Measurements from ENCODE around the gene NDUFB8.
"Not testable (repeated sequence)": the region's sequence is repeated elsewhere in the genome, so short reads cannot be mapped to it uniquely, and the experiment has no call there.

Gene NDUFB8

DNA sequence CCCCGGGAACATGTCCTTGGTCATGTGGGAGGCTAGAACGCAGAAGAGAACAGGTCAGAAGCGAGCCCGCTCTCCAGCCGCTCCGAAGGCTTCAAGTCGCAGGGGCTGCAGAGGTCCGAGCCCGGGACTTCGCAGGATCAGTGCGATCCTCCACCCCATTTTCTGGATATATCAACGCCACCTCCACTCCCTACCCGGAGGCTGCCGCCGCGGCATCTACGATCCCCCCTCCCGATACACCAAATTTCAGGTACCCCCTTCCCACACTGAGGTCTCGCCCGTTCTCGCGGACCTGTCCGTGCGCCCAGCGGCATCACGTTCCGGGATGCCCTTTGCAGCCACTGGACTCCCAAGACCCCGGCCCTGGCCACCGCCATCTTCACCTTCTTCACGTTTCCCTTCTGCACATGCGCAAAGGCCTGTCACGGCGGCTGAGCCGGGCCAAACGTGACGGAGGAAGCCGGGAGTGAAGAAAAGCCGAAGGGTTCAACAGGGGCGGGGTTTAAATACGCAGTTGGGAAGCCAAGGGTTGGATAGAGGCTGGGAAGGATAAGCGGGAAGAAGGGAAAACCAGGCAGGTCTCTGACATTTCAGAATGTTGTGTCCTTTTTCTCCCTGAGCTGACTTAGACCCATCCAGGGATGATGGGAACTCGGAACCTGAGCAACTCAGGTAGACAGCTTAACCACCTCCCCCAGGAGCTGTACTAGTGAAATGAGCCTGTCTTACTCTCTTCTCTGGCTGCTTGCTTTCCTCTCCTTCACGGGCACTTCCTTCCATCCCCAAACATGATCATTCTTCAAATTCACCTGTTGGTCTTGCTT is at the start of gene NDUFB8:
Gene NDUFB8, minus strand, starts transcription at position 397 of the 824 bp plus-strand sequence. Its CDS starts 20 bp downstream, at position 377.
- peak; percentile 79 for DNase-seq (ENCODE audit: low read depth)

DNA sequence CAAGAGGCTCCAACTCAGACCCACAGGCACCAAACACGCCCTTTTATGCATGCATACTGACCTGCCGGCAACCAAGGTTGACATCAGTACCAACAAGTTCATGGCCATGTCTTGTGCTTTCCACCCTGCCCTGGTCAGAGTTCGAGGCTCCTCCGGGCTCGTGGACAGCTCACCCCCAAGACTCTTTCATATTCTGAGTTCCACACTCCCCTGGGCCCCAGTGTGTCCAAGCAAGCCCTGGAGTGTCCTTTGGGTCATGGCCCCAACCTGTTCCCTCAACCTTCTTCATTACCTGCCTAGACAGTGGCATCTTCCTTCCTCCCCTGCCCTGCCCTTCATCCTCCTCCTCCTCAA is 46.6 kb upstream of the NDUFB8 start:
- DNase-seq (ENCODE audit: low read depth): no peak

DNA sequence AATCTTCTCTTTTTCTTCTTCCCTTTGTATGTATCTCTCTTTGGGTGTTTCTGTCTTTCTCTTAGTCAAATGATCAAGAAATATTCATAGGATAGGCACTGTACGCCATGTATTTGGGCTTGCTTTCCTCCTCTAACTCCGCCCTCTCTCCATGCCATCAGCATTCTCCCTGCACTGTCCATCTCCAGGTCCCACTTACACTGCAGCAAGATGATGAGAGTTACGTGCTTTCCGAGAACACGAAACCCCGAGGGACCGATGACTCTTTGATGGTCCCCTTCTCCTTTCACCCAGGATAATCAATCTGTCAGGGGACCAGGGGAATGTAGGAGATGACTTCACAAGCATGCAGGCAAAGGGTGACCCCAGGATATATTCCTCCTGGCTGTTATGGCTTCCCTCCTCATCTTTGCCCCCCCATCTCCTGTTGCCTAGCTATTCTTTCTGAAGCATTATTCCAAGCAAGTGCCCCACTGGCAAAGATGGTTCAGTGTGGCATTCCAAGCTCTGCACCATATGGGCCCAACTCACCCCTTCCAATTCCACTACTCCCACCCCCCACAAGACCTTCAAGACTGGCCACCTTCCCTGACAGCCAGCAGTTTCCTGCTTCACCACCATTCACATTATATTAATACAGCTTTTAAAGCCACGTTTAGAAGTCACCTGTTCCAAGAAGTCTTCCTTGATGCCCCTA is 46.1 kb upstream of the NDUFB8 start:
- DNase-seq (ENCODE audit: low read depth): no peak

DNA sequence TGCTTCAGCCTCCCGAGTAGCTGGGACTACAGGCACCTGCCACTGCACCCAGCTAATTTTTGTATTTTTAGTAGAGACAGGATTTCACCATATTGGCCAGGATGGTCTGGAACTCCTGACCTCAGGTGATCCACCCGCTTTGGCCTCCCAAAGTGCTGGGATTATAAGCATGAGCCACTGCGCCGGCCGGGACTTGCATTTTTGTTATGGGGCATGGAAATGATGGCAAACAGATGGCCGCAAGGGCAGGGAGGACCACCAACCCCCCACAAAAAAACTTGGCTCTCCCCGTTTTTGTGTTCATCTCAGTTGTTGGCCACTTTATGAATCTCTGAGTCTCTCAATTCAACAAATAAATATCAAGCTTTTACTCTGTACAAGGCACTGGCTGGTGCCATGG is 45.5 kb upstream of the NDUFB8 start:
- not testable (repeated sequence) for DNase-seq (ENCODE audit: low read depth)

DNA sequence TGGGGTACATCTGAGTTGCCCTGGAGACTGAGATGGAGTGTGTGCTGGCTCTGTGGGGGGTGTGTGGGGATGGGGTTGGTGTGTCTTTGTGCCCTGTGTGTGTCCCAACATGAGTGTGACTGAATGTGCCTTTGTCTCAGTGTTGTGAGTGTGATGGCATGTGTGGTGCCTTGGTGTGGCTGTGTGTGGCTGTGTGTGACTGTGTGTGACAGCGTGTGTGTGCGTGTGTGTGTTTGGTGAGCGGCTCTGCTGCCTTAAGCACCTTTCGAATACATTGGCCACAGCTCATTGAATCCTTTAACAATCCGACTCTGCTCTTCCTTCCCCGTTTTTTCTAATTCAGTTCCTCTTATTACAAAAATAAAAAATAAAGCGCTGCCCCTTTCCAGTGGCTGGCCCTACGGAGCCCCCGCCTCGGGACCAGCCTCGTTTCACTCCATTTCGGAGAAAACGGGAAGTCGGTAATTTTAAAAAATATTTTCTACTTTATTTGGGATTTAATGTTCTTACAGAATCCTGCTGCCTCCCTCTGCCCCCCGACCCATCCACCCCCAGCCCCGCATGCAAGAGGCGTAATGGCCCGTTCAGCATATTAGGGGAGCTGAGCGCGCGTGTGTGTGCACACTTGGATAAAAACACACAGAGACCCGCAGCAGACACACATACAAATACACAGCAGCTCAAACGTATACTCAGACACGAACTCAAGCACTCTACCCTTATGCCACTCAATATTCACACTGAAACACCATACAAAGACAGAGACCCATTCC is 41.6 kb upstream of the NDUFB8 start:
- no peak for DNase-seq (ENCODE audit: low read depth)

DNA sequence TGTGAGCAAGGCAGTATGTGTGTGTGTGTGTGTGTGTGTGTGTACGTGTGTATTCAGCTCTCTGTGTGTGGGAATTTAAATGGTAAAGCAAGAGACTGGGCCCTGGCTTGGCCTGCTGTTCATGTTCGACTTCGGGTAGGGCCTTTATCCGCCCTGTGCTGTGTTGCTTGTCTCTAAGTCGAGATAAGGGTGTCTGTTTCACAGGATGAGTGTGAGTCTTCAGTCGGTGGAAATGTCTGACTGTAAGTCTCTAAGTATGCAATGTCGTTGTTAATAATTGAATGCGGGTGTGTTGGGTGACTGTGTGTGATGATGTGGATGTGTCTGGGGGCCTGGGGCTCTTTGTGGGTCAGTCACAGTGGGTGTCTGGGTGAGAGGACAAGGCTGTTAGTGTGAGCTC is 40.8 kb upstream of the NDUFB8 start:
- DNase-seq (ENCODE audit: low read depth): no peak

DNA sequence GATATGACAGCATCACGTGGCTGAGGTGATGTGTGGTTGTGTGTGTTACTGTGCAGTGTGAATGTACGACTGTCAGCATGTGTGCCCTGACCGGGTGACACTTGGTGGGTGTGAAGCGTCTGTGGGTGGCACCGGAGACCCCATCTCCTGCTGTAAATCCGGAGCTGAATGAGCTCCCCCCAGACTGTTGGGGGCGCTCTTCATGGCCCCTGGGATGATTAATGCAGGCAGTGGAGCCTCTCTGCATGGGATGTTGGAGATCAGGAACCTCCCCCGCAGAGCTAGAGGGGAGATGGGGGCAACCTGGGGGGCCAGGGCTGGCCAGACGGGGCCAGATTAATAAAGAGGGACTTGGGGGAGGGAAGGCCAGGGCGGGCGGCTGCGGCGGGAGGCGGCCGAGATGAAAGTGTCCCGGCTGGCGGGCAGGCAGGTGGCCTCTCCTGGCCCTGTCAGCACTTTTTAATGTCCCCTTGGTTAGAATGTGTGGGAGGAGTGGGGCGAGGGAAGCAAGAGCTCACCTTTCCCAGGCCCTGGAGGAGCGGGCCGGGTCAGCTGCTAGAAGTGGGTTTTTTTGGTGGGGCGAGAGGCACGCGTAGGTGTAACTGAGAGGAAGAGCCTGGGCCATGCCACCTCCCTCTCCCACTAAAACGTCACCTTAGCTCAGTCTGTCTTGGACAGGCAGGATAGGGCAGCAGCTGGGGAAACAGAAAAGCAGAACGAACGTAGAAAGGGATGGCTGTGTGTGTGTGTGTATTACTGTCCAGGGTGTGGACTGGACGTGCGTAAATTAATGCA is 40.2 kb upstream of the NDUFB8 start:
- no peak for DNase-seq (ENCODE audit: low read depth)

DNA sequence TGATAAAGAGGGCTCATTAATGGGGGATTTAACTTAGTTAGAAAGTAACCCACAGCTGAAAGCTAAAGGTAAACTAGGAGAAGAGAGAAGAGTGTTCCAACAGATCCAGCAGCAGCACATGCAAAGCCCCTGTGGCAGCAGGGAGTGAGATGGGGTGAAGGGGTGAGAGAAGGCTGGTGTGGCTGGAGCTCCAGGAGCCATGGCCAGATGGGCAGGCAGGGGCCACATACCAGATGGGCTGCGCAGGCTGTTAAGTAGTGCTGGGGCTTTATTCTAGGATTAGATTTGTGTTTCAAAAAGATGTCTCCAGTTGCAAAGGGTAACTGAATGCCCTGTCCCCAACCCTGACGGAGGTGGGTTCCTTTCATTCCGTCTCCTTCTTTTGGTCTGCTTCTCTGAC is 39.2 kb upstream of the NDUFB8 start:
- DNase-seq (ENCODE audit: low read depth): no peak

DNA sequence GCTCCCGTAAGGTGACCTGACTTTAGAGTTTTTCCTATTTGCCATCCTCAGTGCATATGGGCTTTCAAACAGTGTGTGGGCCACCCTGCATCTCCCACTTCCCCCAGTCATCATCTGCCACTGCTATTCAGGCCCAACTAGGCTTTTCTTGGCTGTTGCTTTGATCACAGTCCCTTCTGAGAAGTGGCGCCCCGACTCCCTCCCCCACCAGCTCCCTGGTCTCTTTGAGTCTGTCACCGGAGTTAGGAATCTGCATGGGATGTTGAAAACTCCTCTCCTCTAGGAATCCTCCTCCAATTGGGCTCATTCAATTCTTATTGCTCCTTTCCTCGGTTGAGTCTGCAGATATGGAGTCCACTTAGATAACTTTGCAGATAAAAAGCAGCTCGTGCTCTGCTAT is 38.2 kb upstream of the NDUFB8 start:
- DNase-seq (ENCODE audit: low read depth): no peak

DNA sequence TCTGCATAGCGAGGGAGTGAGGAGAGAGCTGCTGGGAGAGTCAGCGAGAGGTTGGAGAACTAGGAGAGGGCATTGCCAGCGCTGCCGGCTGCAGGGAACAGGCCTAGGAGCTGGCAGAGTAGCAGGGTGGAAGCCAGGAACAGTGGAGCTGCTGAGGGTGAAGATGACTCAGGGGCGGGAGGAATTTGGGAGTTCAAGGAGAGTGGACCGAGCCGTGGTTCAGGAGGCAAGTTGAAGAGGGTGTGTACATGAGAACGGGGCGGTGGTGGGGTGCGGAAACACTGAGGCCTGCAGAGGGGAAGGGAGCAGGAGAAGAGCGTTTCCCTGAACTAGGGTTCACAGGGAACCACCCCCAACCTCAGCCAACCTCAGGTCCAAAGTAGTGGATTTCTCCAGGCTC is 37.6 kb upstream of the NDUFB8 start:
- no peak for DNase-seq (ENCODE audit: low read depth)

DNA sequence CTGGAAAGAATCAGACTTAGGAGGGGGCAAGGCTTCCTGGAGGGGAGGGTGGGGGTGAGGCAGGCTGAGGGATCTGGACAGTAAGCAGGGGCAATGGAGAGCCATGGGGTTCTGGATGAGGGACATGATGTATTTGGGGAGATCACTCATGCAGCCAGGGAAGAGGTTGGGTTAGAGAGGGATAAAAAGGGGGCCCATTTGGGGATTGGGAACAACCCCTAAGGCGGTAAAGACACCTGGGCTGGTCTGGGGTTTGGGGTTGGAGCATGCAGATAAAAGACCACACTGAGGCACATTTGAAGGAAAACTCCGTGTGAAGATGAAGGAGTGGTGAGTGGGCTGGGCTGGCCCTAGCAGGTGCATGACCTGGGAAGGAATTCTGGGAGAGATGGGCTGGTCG is 36.9 kb upstream of the NDUFB8 start:
- DNase-seq (ENCODE audit: low read depth): no peak

DNA sequence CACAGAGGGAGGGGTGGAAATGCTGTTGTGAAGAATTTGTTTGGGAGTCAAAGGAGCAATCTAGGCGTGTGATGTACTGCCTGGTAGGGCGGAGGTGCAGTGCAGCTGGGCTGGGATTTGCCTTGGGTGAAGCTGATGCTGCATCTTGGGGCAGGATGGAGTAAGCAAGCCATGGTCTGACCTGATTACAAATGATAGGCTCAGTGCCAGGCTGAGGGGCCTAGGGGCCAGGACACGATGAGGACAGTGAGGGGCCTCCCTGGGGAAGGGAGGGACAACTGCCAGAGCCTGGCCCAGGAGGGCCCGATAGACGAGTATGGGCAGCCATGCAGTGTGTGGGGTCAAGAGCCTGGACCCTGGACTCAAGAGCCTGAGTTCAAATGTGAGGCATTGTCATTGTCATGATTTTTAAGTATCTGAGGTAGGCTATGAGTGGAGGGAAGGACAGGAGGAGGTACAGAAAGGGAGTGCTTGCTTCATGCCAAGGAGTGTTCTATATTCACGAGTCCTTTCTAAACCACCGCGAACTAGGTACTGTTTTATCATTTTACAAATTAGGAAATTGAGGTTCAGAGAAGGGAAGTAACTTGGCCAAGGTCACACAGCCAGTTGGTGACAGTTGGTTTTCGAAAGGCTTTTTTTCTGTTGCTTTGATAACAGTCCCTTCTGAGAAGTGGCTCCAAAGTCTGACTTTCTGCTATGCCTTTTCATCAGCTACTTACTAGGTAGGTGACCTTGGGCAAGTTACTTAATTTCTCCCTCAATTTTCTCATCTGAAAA is 35.7 kb upstream of the NDUFB8 start:
- DNase-seq (ENCODE audit: low read depth): no peak

DNA sequence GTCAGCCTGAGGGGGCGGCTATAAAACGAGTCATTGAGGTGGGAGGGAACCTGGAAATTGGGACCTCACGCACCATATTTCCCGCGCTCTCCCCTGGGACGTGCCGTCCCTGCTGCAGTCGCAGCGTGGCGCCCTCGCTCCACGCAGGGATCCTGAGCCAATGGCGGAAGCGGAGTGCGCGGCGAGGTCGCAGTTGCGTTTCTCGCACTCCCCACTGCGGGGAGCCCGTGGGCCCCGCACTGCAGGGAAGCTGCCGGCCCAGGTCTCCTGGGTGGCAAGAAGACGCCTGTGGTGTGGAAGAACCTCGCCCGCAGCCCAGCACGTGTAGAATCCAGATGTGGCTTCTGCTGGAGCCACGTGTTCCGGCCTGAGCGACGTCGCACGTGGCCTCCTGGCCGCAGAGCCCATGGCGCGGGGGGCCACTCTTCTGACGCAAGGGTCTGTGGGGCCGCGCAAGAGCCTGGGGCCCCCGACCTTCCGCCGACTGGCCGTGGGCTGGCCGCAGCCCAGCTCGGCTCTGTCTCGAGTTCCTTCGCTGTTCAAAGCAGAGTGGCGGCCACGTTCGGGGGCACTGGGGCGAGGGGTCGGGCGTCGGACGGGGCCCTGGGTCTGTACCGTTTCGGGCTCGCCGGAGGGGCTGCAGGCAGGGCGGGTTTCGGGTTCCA is 32.5 kb upstream of the NDUFB8 start:
- peak; percentile 52 for DNase-seq (ENCODE audit: low read depth)

DNA sequence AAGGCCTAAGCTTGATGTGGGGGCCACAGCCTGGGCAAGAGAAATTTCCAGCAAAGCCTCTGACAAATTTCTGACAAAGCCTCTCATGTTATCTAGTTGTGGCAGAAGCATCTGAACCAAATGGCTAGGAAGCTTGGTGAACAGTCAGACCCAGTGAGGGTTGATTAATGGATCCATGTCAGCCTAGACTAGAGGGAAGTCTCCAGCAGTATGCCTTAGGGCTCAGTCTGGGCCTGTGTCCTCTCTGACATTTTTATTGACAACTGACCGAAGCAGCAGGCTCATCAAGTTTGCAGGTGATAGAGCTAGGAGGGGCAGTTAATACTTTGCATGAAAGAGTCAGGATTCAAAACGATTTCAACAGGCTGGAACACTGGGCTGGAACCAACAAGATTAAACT is 31.3 kb upstream of the NDUFB8 start:
- no peak for DNase-seq (ENCODE audit: low read depth)

DNA sequence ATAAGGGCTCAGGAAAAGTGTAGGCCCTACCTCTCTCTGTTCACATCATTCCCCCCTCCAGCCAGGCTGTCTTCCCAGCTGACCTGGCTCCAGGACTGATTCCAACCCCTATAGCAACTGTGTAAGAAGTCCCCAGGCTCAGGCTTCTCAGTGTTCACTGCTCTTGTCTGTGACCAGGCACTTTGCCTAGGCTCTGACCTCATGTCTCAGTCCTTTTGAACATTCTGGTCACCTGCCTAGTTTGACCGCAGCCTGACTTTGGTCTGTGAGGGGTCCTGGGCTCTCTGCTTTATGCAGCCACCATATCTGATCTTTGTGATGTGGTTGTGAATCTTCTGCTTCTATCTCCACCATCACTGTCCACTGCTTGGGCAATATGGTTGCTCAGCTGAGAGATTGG is 30.6 kb upstream of the NDUFB8 start:
- no peak for DNase-seq (ENCODE audit: low read depth)

DNA sequence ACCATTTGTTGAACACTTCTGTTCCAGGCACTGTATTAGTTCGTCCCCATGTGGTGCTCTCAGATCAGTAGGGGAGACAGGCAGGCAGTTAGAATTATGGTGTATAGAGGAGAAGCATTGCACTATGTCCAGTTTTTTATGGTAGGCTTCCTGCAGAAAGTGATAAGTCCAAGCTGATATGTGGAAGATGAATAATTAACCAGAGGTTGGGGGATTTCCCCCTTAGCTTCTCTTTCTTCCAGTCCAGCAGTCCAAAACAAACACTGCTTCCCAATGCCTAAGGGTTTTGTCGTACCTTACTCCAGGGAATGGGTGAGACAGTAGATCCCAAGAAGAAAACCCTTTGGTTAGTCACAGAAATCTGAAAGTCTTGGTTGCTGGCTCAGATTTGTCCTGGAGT is 25.2 kb upstream of the NDUFB8 start:
- no peak for DNase-seq (ENCODE audit: low read depth)

DNA sequence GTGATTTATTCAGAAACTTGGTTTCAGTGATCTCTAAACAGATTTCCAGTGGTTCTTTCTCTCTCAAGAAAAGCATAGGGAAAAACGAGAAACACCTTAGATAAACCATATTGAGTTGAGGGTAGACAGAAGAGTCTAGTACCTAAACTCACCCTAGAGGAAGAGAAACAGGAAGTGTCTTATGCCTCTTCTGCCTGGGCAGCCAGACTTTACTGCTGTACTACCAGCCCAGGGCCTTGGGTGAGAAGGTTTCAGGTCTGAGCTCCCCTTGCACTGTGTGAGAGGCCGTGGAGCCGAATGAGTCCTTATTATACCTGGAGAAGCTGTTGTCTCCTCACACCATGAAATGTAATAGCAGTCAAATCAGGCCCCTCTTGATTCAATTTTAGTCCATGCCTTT is 24.3 kb upstream of the NDUFB8 start:
- DNase-seq (ENCODE audit: low read depth): no peak

DNA sequence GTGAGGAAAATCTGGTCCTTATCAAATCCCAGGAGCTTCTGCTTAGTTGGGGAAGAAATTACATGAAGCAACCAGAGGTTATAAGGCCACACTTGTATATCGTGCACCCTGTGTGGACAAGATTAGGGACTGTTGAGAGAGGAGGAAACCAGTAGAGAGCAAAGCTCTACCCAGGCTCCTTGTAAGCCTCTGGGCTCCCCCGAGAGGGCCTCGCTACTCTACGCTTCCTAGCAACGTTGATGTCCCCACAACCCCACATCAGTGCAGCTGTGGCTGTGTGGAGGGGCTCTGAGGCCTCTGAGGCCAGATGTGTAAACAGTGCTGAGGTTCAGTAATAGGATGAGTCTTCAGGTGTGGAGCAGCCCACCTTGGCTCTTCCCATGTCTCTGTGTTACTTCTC is 22.1 kb upstream of the NDUFB8 start:
- DNase-seq (ENCODE audit: low read depth): no peak

DNA sequence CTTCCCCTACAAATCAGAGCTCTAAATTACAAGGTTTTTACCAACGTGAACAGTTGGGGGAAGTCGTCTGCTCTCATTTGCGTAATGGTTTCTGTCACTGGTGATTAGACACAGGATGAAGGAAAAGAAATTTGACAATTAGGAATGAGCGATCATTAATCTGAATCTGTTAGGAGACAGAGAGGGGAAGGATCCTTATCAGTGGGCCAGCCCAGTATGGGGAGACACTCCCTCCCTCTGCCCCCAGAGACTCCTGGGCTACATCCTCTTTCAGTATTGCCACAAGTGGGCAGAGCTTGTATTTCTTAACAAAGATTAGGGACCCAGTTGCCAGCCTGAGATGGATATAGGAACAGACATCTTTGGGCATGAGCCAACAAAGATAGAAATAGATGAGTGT is 21.5 kb upstream of the NDUFB8 start:
- DNase-seq (ENCODE audit: low read depth): no peak

DNA sequence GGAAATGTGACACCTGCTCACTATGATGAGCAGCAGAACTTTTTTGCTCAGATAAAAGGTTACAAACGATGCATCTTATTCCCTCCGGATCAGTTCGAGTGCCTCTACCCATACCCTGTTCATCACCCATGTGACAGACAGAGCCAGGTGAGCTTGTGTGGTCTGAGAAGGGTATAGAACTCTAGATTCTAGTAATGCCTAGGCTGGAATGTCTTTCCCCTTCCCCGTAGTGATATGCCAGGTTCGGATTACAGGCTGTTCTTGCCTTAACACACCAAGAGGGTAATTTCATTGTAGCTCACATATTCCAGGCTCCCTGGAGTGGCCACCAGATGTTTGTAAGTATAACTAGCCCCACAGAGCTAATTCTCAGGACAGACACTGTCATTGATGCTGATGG is 15.3 kb upstream of the NDUFB8 start:
- DNase-seq (ENCODE audit: low read depth): no peak

DNA sequence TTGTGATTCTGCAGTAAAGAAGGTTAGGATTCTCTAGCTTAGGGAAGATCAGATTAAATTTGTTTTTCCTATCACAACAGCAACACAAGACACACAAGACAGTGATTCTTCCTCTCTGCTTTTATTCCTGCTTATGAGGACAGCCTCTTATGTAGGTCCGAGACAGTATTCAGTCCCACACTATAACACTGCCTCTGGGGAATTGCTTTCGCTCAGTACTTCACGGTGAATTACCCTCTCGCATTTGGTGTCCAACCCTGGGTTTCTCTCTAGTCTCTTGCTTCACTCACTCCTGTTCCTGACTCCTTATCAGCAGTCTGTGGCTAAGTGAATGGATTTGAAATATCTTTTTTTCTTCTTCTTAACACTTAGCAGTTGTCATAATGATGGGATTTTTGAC is 7.8 kb upstream of the NDUFB8 start:
- DNase-seq (ENCODE audit: low read depth): no peak

Measured in stimulated activated CD8-positive, alpha-beta memory T cell treated with anti-CD3 and anti-CD28 coated beads, Interleukin-7, amount 100 ng/mL, for 24 hours (primary cell).